GM12878 (cell line): Measurements from ENCODE around the gene PRPF4. TPM values are rescaled to one million over a fixed set of nuclear protein-coding genes. Genes with fewer than 3 reads are reported as not detected.

ENCODE experiments used
- ATAC-seq: fragments of 200-7000 bp; cut with Tn5 transposase; 3 replicates; pipeline ENCODE4 v1.9.1; 2020; ENCODE audit warnings: mild to moderate bottlenecking, moderate library complexity
- BruUV-seq: library from RNA; stranded (reverse); fragments of 400-500 nt; replicated peaks from 2 replicates; lab custom pipeline; 2021; lab: Mats Ljungman, UMichigan
- CTCF ChIA-PET: fragments of 300-600 bp; sonication (Branson Sonifier 250); formaldehyde crosslinking; extraction: SDS; loops from one replicate; lab custom pipeline; 2021; ENCODE audit warnings: inconsistent platforms; lab: Yijun Ruan, JAX
- POLR2A ChIA-PET: fragments of 350-600 bp; formaldehyde crosslinking; extraction: SDS; loops from one replicate; lab custom pipeline; 2021; ENCODE audit warnings: inconsistent platforms; lab: Charles Lee
- RAD21 ChIA-PET: fragments of 300-600 bp; sonication (Branson Sonifier 250); formaldehyde crosslinking; loops from one replicate; lab custom pipeline; 2023; ENCODE audit warnings: antibody characterized with exemption; ENCODE audit not compliant: unreplicated experiment; lab: Charles Lee
- SMC1A ChIA-PET: fragments of 300-600 bp; sonication (Branson Sonifier 250); formaldehyde crosslinking; loops from one replicate; lab custom pipeline; 2023; ENCODE audit not compliant: unreplicated experiment, uncharacterized antibody; lab: Charles Lee
- DNase-seq: peaks from one replicate; pipeline ENCODE4 v3.0.0-alpha.2; 2011; ENCODE audit warnings: low read depth, low spot score
- FAIRE-seq: peaks from 3 replicates; lab custom pipeline; 2011; peaks lifted over from hg19 to GRCh38; lab: Jason Lieb, UNC
- H2AFZ ChIP-seq: 2 replicates; pipeline ENCODE4 v1.6.0; 2011; ENCODE audit warnings: low read depth, low read length, control low read depth; ENCODE audit not compliant: control insufficient read depth
- H3K27ac ChIP-seq: 2 replicates; pipeline ENCODE4 v1.5.1; 2011; ENCODE audit warnings: control low read depth; ENCODE audit not compliant: control insufficient read depth, insufficient read depth
- H3K27me3 ChIP-seq, 2 experiments: replicated peaks in 1 of 2; 2 replicates each; pipeline versions ENCODE4 v1.6.0 to v1.6.1; 2011; ENCODE audit warnings: low read length in 1 of 2; ENCODE audit not compliant: control insufficient read depth in 2 of 2, insufficient read depth in 2 of 2
- H3K36me3 ChIP-seq, 2 experiments: 2 replicates each; pipeline ENCODE4 v1.5.1; 2011; ENCODE audit warnings: low read length in 1 of 2; ENCODE audit not compliant: control insufficient read depth in 2 of 2, insufficient read depth in 2 of 2
- H3K4me1 ChIP-seq: 2 replicates; pipeline ENCODE4 v1.6.1; 2011; ENCODE audit warnings: mild to moderate bottlenecking, low read length, moderate library complexity, mixed read lengths; ENCODE audit not compliant: control insufficient read depth, insufficient read depth
- H3K4me2 ChIP-seq: 2 replicates; pipeline ENCODE4 v1.6.0; 2011; ENCODE audit warnings: control low read depth; ENCODE audit not compliant: control insufficient read depth, insufficient read depth
- H3K4me3 ChIP-seq: fragments of 200-600 bp; sonication (generic); 2 replicates; pipeline ENCODE4 v1.5.1; 2016
- H3K79me2 ChIP-seq: 2 replicates; pipeline ENCODE4 v1.6.0; 2011; ENCODE audit warnings: low read length; ENCODE audit not compliant: control insufficient read depth, insufficient read depth
- H3K9ac ChIP-seq: 2 replicates; pipeline ENCODE4 v1.8.0; 2011; ENCODE audit warnings: low read length, control low read depth, mixed read lengths; ENCODE audit not compliant: control insufficient read depth, insufficient read depth
- H3K9me3 ChIP-seq: replicated peaks from 3 replicates; pipeline ENCODE4 v1.5.1; 2011; ENCODE audit warnings: mild to moderate bottlenecking, low read length; ENCODE audit not compliant: control insufficient read depth, insufficient read depth
- H4K20me1 ChIP-seq: 2 replicates; pipeline ENCODE4 v1.6.0; 2011; ENCODE audit not compliant: control insufficient read depth, insufficient read depth
- ATF2 ChIP-seq: IDR thresholded peaks from 2 replicates; pipeline ENCODE4 v1.6.1; 2012; ENCODE audit warnings: low read length, inconsistent platforms
- JUND ChIP-seq: IDR thresholded peaks from 2 replicates; pipeline ENCODE4 v1.6.1; 2012; ENCODE audit warnings: low read depth, mild to moderate bottlenecking, low read length, improper control_type of control experiment, moderate library complexity
- LARP7 ChIP-seq: fragments of 450-650 bp; IDR thresholded peaks from 2 replicates; pipeline ENCODE4 v1.6.1; 2017; ENCODE audit warnings: mild to moderate bottlenecking
- MXI1 ChIP-seq: fragments of 150-350 bp; IDR thresholded peaks from 2 replicates; pipeline ENCODE4 v1.6.1; 2011; ENCODE audit warnings: low read depth, mild to moderate bottlenecking, inconsistent platforms, low read length, improper control_type of control experiment
- PKNOX1 ChIP-seq: fragments of 450-650 bp; IDR thresholded peaks from 2 replicates; pipeline ENCODE4 v1.6.1; 2016; ENCODE audit warnings: mild to moderate bottlenecking
- RB1 ChIP-seq: fragments of 450-650 bp; formaldehyde crosslinking; IDR thresholded peaks from 2 replicates; pipeline ENCODE4 v1.6.1; 2017; ENCODE audit warnings: mild to moderate bottlenecking, borderline replicate concordance
- RFX5 ChIP-seq: IDR thresholded peaks from 2 replicates; pipeline ENCODE4 v1.6.1; 2011; ENCODE audit warnings: low read depth, low read length, improper control_type of control experiment
- TAF1 ChIP-seq: IDR thresholded peaks from 2 replicates; pipeline ENCODE4 v1.6.1; 2011; ENCODE audit warnings: mild to moderate bottlenecking, low read depth, low read length, borderline replicate concordance
- TARDBP ChIP-seq: IDR thresholded peaks from 2 replicates; pipeline ENCODE4 v1.6.1; 2016; ENCODE audit warnings: borderline replicate concordance
- ZNF384 ChIP-seq: IDR thresholded peaks from 2 replicates; pipeline ENCODE4 v1.6.1; 2012; ENCODE audit warnings: low read depth, mild to moderate bottlenecking, low read length, improper control_type of control experiment, borderline replicate concordance
- ZNF687 ChIP-seq: fragments of 450-650 bp; IDR thresholded peaks from 2 replicates; pipeline ENCODE4 v1.6.1; 2017; ENCODE audit warnings: mild to moderate bottlenecking, moderate library complexity
- WGBS: methylation state at CpG from one replicate; pipeline ENCODE4 v1.1.6; 2016; ENCODE audit warnings: low lambda C conversion rate; ENCODE audit not compliant: insufficient replicate concordance, insufficient coverage; ENCODE audit errors: missing lambda C conversion rate; 5-methylcytosine and 5-hydroxymethylcytosine counted together
- in situ Hi-C: fragments of 300-500 bp; cut with MboI; formaldehyde crosslinking; loops from 9 replicates; pipeline ENCODE4 v1.14.3; 2018; ENCODE audit warnings: mixed read lengths
- intact Hi-C: fragments of 100-400 bp; cut with micrococcal nuclease; formaldehyde crosslinking; loops from one replicate; pipeline ENCODE4 v1.14.2; 2022; ENCODE audit not compliant: unreplicated experiment
- polyA plus RNA-seq, 11 experiments: library from polyadenylated mRNA; depleted of rRNA in 4 of 11; unstranded in 6 of 11; stranded (reverse) in 5 of 11; fragments of >200 nt; fragmentation: Nextera tagmentation in 4 of 11; fragmentation: Illumina TruSeq in 1 of 11; extraction: Ambion mirVana in 4 of 11; extraction: Trizol in 1 of 11; gene quantifications; 1 replicate in 1 of 11; 2 replicates in 10 of 11; pipeline versions ENCODE4 v1.2.1 to v1.2.3, GENCODE V29; 2011 to 2016; ENCODE audit warnings: inconsistent platforms in 2 of 11, missing spikeins in 2 of 11, low read depth in 1 of 11
- total RNA-seq, 4 experiments: library from RNA; depleted of rRNA in 3 of 4; stranded (reverse); fragments of >200 nt in 3 of 4; fragmentation: Illumina TruSeq in 1 of 4; extraction: Trizol in 1 of 4; gene quantifications; 2 replicates each; pipeline versions ENCODE4 v1.2.1 to v1.2.3, GENCODE V29; 2013 to 2021

The PRPF4 gene
- total and polyA plus RNA-seq, 10 of the 15 experiments (the other 5 are each of a cell fraction or from before 2014, with no cell fraction given): 23.0 to 48.1 (median 39.2) TPM

- ChIA-PET POLR2A (interaction anchor here (0.7 kb wide), 1 partner anchor 17 kb away, joined by 8 read pairs; no protein-coding TSS in a partner anchor), SMC1A (interaction anchor here (2.1 kb wide), 1 partner anchor 25 kb away, joined by 5 read pairs; no protein-coding TSS in a partner anchor), CTCF (interaction anchor here (0.8 kb wide), 1 partner anchor 16 kb away, joined by 4 read pairs; no protein-coding TSS in a partner anchor), RAD21 (no interaction called here)
- DNase-seq: no peak
- Histone ChIP-seq H3K36me3 (no peaks in the 10 kb centered on the region), H3K4me1 (peaks cover 16% of the 10 kb centered on the region), H3K4me3 (no peak overlapping the region), H3K9ac (no peak overlapping the region), H3K4me2 (no peak overlapping the region), H4K20me1 (no peaks in the 10 kb centered on the region), H3K27ac (no peak overlapping the region), H3K27me3 (no peaks in the 10 kb centered on the region), H2AFZ (no peak overlapping the region), H3K79me2 (no peaks in the 10 kb centered on the region; the same call in none of the 2 replicates), H3K9me3 (no peaks in the 10 kb centered on the region)
- WGBS: 96% methylated on average over 2 of the region's 2 CpGs
- in situ Hi-C loops (no loop called here), intact Hi-C loops (no loop called here)
- no peak for ATAC-seq
- no peak for FAIRE-seq
- TF ChIP-seq PKNOX1 (no peak), TARDBP (no peak), ZNF687 (no peak), MXI1 (no peak), ZNF384 (no peak), TAF1 (no peak), RFX5 (no peak), LARP7 (no peak), ATF2 (no peak), JUND (no peak), RB1 (no peak)
- no TSS peak for BruUV-seq
Observed at GRCh38 chr9:113244556-113244955, 30.9 kb upstream of the PRPF4 start.
